ENCODE results near the gene CTCFL.
"Not testable (repeated sequence)": the region's sequence is repeated elsewhere in the genome, so short reads cannot be mapped to it uniquely, and the experiment has no call there.

CTCFL gene

DNA sequence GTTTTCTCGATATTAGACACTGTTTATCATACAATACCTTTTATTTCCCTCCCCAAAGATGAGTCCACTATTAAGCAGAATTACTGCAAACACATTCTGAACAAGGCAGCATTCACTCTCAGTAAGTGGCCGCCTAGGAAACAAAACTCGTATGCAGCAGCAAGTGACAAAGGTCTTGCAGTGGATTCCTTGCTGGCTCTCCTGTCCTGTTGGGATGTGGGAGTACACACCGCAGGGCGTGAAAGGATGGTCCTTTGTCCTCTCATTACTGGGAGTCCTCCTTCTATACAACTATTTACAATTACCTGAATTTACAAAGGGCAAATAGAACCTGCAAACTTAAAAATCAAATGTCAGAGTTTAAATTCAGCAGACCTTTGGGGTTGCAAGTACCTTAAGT is 16.1 kb downstream of the CTCFL start:
- DNase-seq, result no peak

DNA sequence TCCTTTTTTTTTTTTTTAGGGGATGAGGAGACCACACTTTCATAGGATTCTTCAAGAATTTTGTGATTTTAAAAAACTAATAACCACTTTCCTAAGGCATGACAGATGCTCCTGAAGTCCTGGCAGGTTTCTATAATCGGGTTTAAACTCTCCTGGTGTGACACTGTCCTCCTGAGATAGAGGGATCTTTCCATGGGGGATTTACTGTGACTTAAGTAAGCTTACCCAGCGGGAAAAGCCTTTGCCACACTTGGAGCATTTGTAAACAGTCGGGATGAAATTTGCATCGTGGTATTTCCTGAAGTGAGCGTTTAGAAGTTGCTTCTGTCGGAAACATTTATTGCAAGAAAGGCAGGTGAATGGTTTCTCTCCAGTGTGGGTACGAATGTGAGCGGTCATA is 16.6 kb downstream of the CTCFL start:
- no peak for DNase-seq

DNA sequence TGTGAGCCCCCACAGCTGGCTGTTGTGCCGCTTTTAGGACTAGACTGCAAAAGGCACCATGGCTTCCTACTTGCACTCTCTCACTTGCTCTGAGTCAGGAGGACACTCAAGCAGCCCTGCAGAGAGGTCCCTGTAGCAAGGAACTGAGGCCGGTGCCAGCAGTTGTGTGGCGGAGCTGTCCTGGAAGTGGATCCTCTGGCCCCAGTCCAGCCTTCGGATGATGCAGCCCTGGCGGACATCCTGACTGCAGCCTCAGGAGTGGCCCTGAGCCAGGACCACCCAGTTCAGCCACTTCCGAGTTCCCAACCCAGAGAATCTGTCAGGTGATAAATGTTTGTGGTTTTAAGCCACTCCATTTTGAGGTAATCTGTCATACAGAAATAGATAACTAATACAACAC is 17.5 kb downstream of the CTCFL start:
- no peak for DNase-seq

DNA sequence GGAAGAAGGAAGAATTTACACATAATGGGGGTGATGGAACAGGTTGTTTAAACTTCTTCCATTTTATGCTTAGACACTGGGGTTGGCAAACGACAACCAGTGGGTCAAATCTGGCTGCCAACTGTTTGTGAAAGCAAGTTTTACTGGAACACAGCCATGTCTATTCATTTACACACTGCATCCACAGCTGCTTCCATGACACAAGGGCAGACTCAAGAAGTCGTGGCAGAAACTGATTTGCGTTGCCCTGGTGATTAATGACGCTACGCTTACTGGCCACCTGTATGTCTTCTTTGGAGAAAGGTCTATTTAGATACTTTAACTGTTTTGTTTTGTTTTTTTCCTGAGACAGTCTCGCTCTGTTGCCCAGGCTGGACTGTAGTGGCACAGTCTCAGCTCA is 19.0 kb downstream of the CTCFL start:
- DNase-seq, result no peak

DNA sequence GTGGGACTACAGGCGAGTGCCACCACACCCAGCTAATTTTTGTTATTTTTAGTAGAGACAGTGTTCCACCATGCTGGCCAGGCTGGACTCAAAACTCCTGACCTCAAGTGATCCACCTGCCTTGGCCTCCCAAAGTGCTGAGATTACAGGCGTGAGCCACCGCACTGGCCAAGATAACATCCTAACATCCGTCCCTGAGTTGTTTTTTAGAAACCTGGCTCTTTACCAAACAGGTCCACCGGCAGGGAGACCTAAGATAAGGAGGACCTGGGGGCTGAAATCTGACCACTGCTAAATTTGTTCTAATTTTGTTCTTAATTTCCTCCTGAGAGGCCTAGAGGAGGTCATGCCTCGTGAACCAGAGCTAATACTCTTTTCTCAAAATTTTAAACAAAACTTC is 20.5 kb downstream of the CTCFL start:
- no peak for DNase-seq

DNA sequence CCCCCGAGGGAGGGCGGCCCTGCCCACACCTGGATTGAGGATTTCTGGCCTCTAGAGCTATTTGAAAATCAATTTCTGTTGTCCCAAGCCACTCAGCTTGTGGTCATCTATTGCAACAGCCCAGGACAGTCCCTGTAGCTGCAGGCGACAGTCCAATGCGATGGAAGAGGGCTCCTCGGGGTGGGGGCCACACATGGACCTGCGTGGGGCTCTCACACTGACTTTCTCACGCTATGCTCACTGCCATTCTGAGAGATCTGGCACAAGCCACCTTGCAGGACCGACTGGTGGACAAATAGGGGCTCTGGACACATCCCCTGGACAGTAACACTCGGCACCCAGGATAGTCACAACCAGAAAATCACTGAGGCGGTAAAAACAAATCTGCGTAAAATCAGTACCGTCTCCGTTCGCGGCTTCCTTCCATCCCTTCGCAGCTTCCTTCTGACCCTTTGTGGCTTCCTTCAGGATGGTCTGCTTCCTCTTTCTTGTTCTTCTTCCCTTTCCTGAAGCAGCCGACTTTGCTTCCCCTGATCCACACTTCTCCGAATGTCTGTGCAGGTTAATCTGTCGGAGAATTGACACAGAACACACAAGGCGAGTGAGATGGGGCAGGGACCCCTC is 21.8 kb downstream of the CTCFL start:
- no peak for DNase-seq

DNA sequence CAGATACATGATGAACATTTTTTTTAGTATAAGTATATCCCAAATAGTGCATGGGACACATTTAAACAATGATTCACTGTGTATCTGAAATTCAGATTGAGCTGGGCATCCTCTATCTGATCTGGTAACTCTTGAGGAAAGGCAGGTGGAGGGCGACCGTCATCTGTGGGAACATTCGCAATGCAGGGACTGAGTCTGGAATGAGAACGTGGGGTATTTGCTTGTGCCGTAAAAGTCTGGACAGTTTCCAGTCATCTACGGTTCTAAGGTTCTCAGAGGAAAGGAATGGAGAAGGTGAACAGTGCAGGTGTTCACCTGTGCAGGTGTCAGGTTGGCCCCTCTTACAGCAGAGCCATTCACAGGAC is 22.6 kb downstream of the CTCFL start:
- DNase-seq, result no peak

DNA sequence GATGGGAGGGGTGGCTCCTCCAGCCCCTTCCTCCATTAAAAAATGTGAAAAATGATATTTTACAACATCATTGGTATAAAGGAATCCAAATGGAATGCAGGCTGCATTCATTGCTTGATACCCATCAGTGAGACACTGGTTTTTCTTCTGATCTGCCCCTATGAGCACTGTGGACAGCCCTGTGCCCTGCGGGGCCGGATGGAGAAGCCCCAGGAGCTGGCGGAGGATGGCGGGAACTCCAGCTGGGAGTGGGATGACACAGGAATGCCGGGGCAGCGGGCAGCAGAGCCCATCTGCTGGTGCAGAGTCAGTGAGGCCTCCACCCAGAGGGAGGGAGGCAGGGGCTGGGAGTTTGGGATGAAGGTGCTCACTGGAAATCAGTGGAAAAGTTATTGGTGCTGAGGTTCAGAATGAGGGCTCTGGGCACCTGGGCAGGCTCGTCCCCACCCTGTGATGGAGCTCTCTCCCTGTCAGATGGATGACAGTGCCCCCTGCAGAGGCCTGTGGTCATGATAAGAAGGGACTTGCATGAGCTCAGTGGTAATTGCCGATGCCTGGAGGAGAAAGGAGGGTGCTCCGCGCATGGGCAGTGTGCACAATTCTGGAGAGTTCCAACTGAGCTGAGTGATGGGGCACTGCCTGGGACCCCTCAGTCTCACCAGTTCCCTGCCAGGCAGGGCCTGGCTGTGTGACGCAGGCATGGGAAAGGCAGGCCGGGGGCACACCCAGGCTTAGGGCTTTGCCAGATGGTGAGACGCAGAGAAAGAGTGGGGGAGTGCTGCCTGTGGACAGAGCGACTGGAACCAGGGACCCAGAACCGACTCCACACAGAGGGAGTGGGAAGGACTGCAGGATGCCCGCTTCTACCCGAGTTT is 23.2 kb downstream of the CTCFL start:
- DNase-seq, result peak; percentile 87

DNA sequence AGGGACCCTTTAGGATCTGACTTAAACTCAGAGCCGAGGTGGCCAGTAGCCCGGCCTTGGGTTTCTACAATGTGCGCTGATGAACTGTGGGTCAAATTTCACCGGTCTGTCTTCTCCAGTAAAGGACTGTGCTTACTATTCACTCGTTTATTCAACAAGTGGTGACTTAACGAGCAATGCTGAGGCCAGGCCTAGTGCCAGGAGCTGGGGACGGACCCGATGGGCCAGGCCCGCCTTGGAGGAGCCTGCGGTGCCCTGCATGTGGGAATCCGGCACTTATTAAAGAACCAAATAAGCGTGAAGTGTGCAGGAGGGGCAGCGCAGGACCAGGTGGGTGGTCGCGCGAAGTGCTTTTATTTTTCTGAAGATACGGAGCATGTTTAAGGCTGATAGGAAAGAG is 24.0 kb downstream of the CTCFL start:
- DNase-seq, result no peak

DNA sequence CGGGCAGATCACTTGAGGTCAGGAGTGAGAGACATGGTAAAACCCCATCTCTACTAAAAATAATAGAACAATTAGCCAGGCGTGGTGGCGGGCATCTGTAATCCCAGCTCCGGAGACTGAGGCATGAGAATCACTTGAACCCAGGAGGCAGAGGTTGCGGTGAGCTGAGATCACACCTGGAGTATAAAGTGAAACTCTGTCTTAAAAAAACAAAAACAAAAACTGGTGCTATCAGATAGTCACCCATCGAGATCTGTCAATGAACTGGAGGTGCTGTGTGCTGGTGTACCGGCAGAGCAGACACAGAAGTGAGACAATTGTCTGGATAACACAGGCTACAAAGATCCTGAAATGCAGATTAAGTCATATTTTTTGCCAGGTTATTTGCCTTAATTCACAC is 24.7 kb downstream of the CTCFL start:
- DNase-seq, result no peak

DNA sequence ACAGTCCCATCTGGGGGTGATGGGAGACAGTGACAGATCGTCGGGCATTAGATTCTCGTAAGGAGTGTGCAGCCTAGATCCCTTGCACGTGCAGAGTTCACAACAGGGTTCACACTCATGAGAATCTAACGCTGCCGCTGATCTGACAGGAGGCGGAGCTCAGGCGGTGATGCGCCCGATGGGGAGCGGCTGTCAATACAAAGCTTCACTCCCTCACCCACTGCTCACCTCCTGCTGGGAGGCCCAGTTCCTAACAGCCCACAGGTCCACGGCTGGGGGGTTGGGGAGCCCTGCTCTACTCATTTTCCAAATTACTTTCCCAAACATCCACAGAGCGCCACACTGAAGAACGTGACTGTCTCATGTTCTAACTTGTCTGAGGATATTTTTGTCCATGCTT is 25.3 kb downstream of the CTCFL start:
- DNase-seq, result peak; percentile 10

DNA sequence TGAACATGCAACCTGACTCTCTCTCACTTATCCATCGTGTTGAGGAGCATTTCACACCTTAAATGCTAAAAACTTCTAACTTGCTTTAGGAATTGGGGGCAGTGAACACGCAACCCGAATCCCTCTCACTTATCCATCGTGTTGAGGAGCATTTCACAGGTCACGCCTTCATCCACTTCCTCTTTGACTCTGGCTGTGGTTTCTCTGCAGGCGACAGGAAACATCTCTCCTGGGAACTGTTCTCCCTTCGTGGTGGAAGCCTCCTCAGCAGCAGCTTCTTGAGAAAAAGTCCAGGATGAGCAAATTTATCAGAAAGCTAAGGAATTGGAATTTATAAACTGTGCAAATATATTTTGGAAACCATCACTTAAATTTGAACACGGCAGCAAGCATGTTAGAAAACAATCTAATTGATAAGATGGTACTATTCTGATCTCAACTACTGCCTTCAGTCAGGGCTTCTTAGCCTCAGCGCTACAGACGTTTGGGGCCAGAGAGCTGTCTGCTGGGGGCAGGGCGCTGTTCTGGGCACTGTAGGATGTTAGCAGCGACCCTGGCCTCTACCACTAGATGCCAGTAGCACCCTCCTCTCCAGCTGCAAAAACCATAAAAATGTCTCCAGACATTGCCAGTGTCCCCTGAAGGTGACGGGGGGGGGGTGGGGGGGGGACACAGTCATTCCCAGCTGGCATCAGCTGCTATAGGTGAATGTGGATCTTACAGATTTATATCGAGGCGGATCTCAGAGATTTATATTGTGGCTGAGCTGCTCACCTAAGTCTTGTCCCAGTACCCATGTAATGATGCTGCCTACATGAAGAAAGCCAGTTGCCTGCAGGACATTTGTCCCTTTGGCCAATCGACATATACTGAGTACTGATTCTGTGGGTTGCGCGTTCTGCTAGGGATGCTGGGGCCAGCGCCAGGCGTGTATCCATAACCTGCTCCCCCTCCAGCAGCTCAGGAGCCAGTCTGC is 26.2 kb downstream of the CTCFL start:
- DNase-seq, result peak; percentile 39

DNA sequence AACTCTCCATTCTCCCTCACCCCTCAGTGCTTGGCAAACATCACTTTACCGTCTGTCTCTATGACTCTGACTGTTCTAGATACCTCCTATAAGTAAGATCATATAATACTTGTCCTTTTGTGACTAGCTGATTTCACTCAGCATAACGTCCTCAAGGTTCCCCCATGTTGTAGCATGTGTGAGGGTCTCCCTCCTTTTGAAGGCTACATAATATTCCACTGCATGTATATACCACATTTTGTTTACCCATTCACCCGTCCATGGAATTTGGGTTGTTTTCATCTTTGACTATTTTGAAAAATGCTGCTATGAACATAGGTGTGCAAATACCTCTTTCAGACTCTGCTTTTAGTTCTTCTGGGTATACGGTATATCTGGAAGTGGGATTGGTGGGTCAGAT is 28.3 kb downstream of the CTCFL start:
- DNase-seq, result no peak

DNA sequence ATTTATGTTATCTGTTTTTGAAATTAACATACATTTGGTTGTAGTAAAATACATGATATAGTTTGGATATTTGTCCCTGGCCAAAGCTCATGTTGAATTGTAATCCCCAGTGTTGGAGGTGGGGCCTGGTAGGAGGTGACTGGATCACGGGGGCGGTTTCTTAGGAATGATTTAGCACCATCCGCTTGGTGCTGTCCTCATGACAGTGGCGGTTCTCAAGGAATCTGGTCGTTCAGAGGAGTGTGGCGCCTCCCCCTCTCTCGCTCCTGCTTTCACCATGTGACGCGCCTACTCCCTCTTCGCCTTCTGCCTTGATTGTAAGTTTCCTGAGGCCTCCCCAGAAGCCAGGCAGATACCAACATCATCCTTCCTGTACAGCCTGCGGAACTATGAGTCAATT is 29.0 kb downstream of the CTCFL start:
- no peak for DNase-seq

DNA sequence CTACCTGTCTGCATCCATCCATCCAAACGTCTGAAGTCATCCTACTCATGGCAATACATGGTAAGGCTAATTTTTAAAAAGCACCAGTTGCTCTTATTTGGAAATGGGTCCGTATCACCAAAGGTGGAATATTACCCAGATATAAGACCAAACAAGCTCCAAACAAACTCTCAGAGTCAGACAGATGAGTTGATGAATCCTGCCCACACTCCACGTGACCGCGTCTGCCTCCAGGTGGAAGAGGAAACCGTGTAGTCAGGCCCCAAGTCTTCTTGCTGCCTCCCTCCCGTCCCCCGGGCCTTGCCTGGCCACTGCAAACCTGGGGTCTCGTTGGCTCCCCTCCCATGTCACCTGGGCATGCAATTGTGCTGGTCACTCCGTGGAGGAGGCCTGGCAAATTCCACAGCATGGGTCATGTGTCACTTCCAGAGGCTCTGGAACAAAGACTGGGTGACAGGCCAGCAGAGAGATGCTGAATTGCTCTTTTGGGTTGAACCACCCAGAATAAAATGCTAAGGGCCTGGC is 31.8 kb downstream of the CTCFL start:
- no peak for DNase-seq

DNA sequence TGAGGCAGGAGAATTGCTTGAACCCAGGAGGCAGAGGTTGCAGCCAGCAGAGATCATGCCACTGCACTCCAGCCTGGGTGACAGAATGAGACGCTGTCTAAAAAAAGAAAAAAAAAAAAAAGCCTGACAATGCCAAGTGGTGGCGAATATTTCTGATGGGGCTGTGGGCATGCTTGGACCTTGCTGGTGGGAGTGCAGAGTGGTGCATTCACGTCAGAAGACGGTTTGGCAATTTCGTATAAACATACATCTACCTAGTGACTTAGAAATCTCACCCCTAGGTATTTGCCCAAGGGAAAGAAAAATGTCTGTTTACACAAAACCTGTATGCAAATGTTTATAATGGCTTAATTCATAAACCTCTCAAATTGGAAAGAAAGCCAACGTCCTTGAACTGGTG is 33.6 kb downstream of the CTCFL start:
- DNase-seq, result no peak

DNA sequence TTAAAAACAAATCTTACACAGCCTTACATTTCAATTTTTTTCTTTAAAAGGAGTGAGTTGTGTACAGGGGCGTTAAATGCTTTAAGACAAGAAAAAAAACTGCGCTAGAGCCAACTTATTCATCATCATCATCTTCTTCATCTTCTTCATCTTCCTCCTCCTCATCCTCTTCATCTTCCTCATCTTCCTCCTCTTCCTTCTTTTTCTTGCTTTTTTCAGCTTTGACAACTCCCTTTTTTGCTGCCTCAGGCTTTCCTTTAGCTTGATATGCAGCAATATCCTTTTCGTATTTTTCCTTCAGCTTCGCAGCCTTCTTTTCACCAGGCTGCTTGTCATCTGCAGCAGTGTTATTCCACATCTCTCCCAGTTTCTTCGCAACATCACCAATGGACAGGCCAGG is 36.7 kb downstream of the CTCFL start:
- not testable (repeated sequence) for DNase-seq

DNA sequence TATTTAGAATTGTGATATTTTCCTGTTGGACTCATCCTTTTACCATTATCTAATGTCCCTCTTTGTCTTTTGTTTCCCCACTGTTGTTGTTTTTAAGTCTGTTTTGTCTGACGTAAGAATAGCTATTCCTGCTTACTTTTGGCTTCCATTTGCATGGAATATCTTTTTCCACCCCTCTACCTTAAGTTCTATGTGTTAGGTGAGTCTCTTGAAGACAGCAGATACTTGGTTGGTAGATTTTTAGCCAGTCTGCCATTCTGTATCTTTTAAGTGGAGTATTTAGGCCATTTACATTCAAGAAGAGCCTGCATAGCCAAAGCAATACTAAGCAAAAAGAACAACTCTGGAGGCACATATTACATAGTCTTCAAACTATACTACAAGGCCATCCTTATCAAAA is 39.2 kb downstream of the CTCFL start:
- DNase-seq, result no peak

DNA sequence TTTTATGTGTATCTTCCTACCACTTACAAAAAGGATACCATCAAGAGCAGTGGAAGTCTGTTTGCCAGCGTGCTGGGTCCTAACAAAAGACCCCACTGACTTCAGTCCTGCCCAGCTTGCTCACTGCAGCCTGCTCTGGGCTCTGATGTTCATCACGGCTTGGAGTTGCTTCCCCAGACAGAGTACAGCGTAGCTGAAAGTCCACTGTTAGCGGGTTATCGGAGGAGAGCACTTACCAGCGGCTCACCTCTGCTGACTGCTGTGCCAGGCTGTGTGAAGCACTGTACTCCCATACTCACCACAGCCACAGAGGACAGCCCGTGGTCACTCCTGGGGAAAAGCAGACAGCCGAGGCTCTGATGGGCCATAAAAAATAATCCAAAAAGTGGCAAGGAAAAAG is 40.2 kb downstream of the CTCFL start:
- DNase-seq, result no peak

DNA sequence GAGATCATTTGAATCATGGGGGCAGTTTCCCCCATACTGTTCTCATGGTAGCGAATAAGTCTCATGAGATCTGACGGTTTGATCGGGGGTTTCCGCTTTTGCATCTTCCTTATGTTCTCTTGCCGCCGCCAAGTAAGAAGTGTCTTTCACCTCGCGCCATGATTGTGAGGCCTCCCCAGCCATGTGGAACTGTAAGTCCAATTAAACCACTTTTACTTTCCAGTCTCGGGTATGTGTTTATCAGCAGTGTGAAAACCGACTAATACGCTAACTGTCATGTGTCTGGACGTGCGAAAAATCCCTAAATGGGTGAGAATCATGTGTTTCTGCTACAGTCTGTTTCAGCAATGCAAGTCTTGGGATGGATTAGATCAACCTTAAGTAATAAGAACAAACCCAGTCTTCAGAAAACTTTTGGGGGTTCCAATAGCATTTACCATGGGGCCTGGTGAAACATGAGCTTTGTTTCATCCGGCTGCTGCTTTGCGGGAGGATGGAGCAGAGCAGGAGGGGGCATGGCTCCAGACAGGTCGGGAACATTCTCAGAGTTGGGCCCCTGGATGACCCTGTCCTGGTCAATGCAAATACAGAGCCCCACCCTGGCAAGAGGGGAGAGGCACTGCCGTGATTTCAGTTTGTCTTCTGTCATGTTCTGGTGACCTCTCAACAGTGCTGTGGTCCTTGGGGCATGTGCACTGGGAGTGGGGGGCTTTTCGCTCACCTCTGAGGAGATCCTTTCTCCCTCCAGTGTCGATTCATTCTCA is 41.5 kb downstream of the CTCFL start:
- DNase-seq, result no peak

DNA sequence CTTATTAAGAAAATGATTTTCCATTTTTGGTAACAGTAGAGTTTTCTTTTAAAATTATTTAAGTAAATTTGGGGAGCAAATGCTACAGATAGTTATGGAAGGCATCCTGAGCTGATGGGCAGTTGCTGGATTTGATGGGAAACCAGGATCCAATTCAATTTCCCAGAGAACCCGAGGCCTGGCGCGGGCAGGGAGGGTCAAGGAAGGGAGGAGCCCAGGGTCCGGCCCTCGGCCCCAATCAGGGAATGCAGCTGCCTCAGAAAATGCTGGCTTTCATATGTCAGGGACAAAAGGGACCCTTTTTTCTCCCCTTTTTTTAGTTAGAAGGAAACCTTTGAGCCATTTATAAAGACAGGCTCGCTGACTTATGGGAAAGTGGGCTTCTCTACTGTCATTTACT is 42.1 kb downstream of the CTCFL start:
- DNase-seq, result no peak

DNA sequence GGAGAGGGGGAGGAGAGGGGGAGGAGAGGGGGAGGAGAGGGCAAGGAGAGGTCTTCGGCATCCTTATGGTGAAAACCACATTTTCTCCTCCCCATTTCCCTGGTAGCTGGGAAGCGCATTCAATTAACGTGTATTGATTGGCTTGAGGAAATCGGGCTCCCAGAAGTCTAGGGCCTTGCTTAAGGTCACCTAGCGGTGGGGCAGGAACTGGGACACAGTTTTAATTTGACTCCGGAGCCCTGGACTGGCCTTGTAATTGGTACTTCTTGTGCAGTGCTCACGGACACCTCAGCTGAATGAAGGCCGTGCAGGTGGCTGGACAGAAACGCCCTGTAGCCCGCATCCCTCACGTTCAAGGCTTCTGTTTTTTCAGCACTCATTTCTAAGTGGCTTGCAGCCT is 42.8 kb downstream of the CTCFL start:
- DNase-seq, result no peak
